NCI-H187 treated with DMSO at 0.1 percent for 48 hours (cell line): ENCODE data around the gene CHKB.
A peak's percentile ranks its signal among the peaks of the same experiment; 100 is the strongest.

Source experiments
- DNase-seq: peaks from one replicate; lab custom pipeline; 2025; lab: John Stamatoyannopoulos, UW

Gene CHKB

GRCh38 chr22:50573491-50574382 is 8.9 kb downstream of the CHKB start:
- no peak for DNase-seq

- DNase-seq = no peak
Observed at GRCh38 chr22:50572965-50573364, 9.7 kb downstream of the CHKB start.

GRCh38 chr22:50571264-50572175 is 11.1 kb downstream of the CHKB start:
- no peak for DNase-seq

- no peak for DNase-seq
Observed at GRCh38 chr22:50570861-50571260, 11.8 kb downstream of the CHKB start.

GRCh38 chr22:50569896-50570535 is 12.6 kb downstream of the CHKB start:
- no peak for DNase-seq

GRCh38 chr22:50569041-50569459 is 13.6 kb downstream of the CHKB start:
- DNase-seq = no peak

- no peak for DNase-seq
Observed at GRCh38 chr22:50568626-50569025, 14.0 kb downstream of the CHKB start.

- no peak for DNase-seq
Observed at GRCh38 chr22:50567721-50568252, 14.9 kb downstream of the CHKB start.

- DNase-seq = no peak
Observed at GRCh38 chr22:50564289-50564688, 18.4 kb downstream of the CHKB start.

GRCh38 chr22:50563413-50564160 is 19.1 kb downstream of the CHKB start:
- no peak for DNase-seq

GRCh38 chr22:50562523-50563412 is 19.9 kb downstream of the CHKB start, which contains the start of gene SYCE3:
SYCE3 (minus strand) TSS chr22:50562919; CDS start chr22:50556405, 6,514 bp downstream.
- peak; percentile 2 for DNase-seq

- DNase-seq = no peak
Observed at GRCh38 chr22:50561401-50562358, 21.0 kb downstream of the CHKB start.

- no peak for DNase-seq
Observed at GRCh38 chr22:50560034-50560433, 22.6 kb downstream of the CHKB start.

- no peak for DNase-seq
Observed at GRCh38 chr22:50556703-50557102, 25.9 kb downstream of the CHKB start.

GRCh38 chr22:50553310-50553709 is 29.3 kb downstream of the CHKB start:
- no peak for DNase-seq

GRCh38 chr22:50551160-50551752 is 31.4 kb downstream of the CHKB start:
- no peak for DNase-seq

GRCh38 chr22:50550395-50550794 is 32.3 kb downstream of the CHKB start:
- DNase-seq = no peak
